ENCODE data around the gene RSBN1L.

The RSBN1L gene

DNA sequence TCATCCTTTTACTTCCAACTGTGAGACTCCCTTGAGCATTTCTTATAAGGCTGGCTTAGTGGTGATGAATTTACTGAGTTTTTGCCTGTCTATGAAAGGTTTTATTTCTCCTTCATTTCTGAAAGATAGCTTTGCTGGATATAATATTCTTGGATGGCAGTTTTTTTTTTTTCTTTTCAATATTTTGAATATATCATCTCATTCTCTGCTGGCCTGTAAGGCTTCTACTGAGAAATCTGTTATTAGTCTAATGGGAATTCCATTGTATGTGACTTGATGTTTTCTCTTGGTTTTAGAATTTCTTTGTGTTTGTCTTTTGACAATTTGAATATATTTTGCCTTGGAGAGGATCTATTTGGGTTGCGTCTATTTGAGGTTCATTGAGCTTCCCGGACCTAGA lies 124.7 kb downstream of the RSBN1L start:
- no peak for TF ChIP-seq FOXP2 (optimal IDR thresholded peaks at IDR 0.05; ENCODE audit: control extremely low read depth, extremely low read length, insufficient read depth)
- TF ChIP-seq EZH2 (IDR thresholded peaks at IDR 0.05), result no peak
- TF ChIP-seq POLR2AphosphoS5 (IDR thresholded peaks at IDR 0.05; ENCODE audit: borderline replicate concordance, low read depth, low read length), result no peak
- peaks cover 18% of the 10 kb centered on the region; the same call in 1 of the 2 replicates for H3K9me3 ChIP-seq (ENCODE audit: low read depth, low read length)
- H3K27ac ChIP-seq, result no peak overlapping the region
- DNase-seq (ENCODE audit: low read depth, low spot score), result no peak
- H3K4me3 ChIP-seq, result no peak overlapping the region
- H3K9ac ChIP-seq (ENCODE audit: insufficient read length), result no peak overlapping the region
- peaks cover 28% of the 10 kb centered on the region for H3K36me3 ChIP-seq (ENCODE audit: insufficient read depth, low read length)

DNA sequence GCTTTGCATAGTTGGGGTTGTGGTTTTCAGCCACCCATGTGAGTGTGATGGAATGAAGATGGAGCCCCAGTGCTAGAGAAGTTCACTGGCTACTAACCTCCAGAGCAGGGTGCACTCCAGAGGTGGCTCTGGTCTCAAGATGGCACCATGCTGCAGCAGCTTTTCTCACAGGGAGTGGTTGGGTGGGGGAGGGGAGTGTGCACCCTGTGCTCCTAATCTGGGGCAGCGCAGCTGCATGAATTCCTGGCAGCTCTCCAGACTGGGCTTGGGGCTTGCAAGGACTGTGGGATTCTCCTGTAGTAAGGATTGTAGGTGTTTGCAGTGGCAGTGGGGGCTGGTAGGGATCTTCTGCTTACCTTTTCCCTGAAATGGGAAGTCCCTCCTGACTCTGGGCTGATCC lies 126.0 kb downstream of the RSBN1L start:
- H3K9ac ChIP-seq (ENCODE audit: insufficient read length), result no peak overlapping the region
- H3K4me3 ChIP-seq, result no peak overlapping the region
- H3K36me3 ChIP-seq (ENCODE audit: insufficient read depth, low read length), result peaks cover 16% of the 10 kb centered on the region
- no peak overlapping the region for H3K27ac ChIP-seq
- DNase-seq (ENCODE audit: low read depth, low spot score), result no peak
- TF ChIP-seq POLR2AphosphoS5 (IDR thresholded peaks at IDR 0.05; ENCODE audit: borderline replicate concordance, low read depth, low read length), result no peak
- TF ChIP-seq FOXP2 (optimal IDR thresholded peaks at IDR 0.05; ENCODE audit: control extremely low read depth, extremely low read length, insufficient read depth), result no peak
- TF ChIP-seq EZH2 (IDR thresholded peaks at IDR 0.05), result no peak
- peaks cover 20% of the 10 kb centered on the region; the same call in 1 of the 2 replicates for H3K9me3 ChIP-seq (ENCODE audit: low read depth, low read length)

DNA sequence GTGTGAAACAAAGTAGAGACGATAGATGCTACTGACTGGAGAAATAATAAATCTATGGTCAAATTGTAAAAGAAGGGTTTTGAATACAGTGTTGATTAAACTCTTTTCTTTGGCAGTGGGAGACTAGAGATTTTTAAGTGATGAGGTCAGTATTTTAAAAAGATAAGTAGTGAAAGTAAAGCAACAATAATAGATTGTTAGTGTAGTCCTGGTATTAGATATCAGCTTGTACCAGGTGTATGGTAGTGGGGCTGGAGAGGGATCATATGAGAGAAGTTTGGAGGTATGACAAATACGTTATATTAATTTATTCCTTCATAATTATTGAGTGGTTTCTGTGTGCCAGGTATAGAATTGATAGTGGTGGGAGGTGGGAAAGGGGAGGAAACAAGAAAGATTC lies 127.5 kb downstream of the RSBN1L start:
- H3K9ac ChIP-seq (ENCODE audit: insufficient read length), result no peak overlapping the region
- H3K36me3 ChIP-seq (ENCODE audit: insufficient read depth, low read length), result peaks cover 14% of the 10 kb centered on the region
- DNase-seq (ENCODE audit: low read depth, low spot score), result no peak
- H3K27ac ChIP-seq, result no peak overlapping the region
- H3K9me3 ChIP-seq (ENCODE audit: low read depth, low read length), result peaks cover 20% of the 10 kb centered on the region; the same call in 1 of the 2 replicates
- no peak overlapping the region for H3K4me3 ChIP-seq
- no peak for TF ChIP-seq FOXP2 (optimal IDR thresholded peaks at IDR 0.05; ENCODE audit: control extremely low read depth, extremely low read length, insufficient read depth)
- no peak for TF ChIP-seq EZH2 (IDR thresholded peaks at IDR 0.05)
- no peak for TF ChIP-seq POLR2AphosphoS5 (IDR thresholded peaks at IDR 0.05; ENCODE audit: borderline replicate concordance, low read depth, low read length)

DNA sequence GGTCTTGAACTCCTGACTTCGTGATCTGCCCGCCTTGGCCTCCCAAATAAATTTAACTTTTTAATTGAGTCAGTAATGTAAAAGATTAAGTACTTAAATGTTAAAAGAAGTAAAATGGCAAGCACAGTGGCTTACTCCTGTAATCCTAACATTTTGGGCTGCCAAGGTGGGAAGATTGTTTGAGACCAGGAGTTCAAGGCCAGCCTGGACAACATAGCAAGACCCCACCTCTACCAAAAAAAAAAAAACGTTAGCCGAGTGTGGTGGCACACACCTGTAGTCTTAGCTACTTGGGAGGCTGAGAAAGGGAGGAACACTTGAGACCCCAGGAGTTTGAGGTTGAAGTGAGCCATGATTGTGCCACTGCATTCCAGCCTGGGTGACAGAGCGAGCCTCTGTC lies 128.4 kb downstream of the RSBN1L start:
- Histone ChIP-seq H3K27ac (no peak overlapping the region), H3K36me3 (ENCODE audit: insufficient read depth, low read length) (peaks cover 10% of the 10 kb centered on the region), H3K9ac (ENCODE audit: insufficient read length) (no peak overlapping the region), H3K4me3 (no peak overlapping the region), H3K9me3 (ENCODE audit: low read depth, low read length) (peaks cover 20% of the 10 kb centered on the region; the same call in 1 of the 2 replicates)
- no peak for TF ChIP-seq FOXP2 (optimal IDR thresholded peaks at IDR 0.05; ENCODE audit: control extremely low read depth, extremely low read length, insufficient read depth)
- no peak for TF ChIP-seq EZH2 (IDR thresholded peaks at IDR 0.05)
- no peak for TF ChIP-seq POLR2AphosphoS5 (IDR thresholded peaks at IDR 0.05; ENCODE audit: borderline replicate concordance, low read depth, low read length)
- no peak for DNase-seq (ENCODE audit: low read depth, low spot score)

DNA sequence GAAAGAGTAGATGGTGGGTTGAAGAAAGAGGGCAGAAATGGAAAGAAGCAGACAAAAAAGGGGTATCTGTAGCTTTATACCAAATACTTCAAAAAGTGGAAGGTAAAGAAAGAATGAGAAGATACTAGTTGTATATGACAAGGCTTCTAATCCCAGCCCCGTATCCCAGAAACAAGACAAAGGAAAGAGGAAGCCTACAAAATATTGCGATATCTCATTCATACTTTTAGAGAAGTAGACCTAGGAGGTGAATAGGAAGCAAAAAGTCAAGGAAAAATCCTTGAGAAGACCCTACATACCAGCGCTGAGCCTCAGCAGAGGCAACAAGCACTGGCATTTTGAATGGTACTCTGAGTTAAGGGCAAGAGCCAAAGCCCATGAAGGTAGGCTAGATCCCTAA lies 128.9 kb downstream of the RSBN1L start:
- Histone ChIP-seq H3K9ac (ENCODE audit: insufficient read length) (no peak overlapping the region), H3K9me3 (ENCODE audit: low read depth, low read length) (peaks cover 18% of the 10 kb centered on the region; the same call in 1 of the 2 replicates), H3K27ac (no peak overlapping the region), H3K36me3 (ENCODE audit: insufficient read depth, low read length) (peaks cover 9% of the 10 kb centered on the region; the same call in 1 of the 2 replicates), H3K4me3 (no peak overlapping the region)
- DNase-seq (ENCODE audit: low read depth, low spot score), result no peak
- TF ChIP-seq EZH2 (IDR thresholded peaks at IDR 0.05) (no peak), FOXP2 (optimal IDR thresholded peaks at IDR 0.05; ENCODE audit: control extremely low read depth, extremely low read length, insufficient read depth) (no peak), POLR2AphosphoS5 (IDR thresholded peaks at IDR 0.05; ENCODE audit: borderline replicate concordance, low read depth, low read length) (no peak)

DNA sequence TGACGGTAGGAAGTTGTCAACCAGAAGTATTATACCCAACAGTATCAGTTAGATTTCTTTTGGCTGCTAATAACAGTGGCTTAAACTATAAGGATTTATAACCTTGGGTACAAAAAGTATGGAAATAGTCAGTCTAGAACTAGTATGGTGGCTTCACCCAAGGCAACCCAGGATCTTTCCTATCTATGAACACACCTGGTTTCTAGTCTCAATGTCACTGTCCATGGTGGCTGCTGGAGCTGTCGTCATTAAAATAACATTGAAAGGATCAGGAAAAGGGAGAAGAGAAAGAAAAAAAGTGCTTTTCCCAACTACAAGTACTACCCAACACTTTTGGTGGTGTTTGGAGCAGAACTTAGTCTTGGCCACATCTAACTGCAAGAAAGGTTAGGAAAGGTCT lies 130.0 kb downstream of the RSBN1L start:
- no peak overlapping the region for H3K27ac ChIP-seq
- DNase-seq (ENCODE audit: low read depth, low spot score), result no peak
- H3K9ac ChIP-seq (ENCODE audit: insufficient read length), result no peak overlapping the region
- peaks cover 13% of the 10 kb centered on the region; the same call in 1 of the 2 replicates for H3K9me3 ChIP-seq (ENCODE audit: low read depth, low read length)
- H3K4me3 ChIP-seq, result no peak overlapping the region
- H3K36me3 ChIP-seq (ENCODE audit: insufficient read depth, low read length), result 0 out of 2 replicates have a peak, but pooled peaks cover 4% of the 10 kb centered on the region
- TF ChIP-seq EZH2 (IDR thresholded peaks at IDR 0.05), result no peak
- TF ChIP-seq FOXP2 (optimal IDR thresholded peaks at IDR 0.05; ENCODE audit: control extremely low read depth, extremely low read length, insufficient read depth), result no peak
- TF ChIP-seq POLR2AphosphoS5 (IDR thresholded peaks at IDR 0.05; ENCODE audit: borderline replicate concordance, low read depth, low read length), result no peak

DNA sequence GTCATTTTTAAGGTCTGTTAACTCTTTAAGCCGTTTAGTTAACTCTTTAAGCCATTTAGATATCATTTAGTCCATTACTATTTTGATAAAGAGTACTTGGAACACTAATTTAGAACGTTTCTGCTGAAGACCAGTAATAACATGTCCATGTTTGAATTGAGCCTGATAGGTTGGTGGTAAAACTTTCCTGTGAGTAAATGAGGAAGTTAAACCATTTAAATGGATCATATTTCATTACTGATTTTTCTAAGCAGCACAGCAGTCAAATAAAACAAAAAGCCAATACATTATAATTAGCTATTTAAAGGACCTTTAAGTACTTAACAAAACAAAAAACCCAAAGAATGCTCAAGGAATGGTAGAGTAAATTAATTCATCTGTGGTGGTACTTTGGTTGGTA lies 131.7 kb downstream of the RSBN1L start:
- no peak for DNase-seq (ENCODE audit: low read depth, low spot score)
- H3K4me3 ChIP-seq, result no peak overlapping the region
- H3K36me3 ChIP-seq (ENCODE audit: insufficient read depth, low read length), result 0 out of 2 replicates have a peak, but pooled peaks cover 4% of the 10 kb centered on the region
- peaks cover 13% of the 10 kb centered on the region; the same call in 1 of the 2 replicates for H3K9me3 ChIP-seq (ENCODE audit: low read depth, low read length)
- no peak overlapping the region for H3K27ac ChIP-seq
- TF ChIP-seq EZH2 (IDR thresholded peaks at IDR 0.05) (no peak), POLR2AphosphoS5 (IDR thresholded peaks at IDR 0.05; ENCODE audit: borderline replicate concordance, low read depth, low read length) (no peak), FOXP2 (optimal IDR thresholded peaks at IDR 0.05; ENCODE audit: control extremely low read depth, extremely low read length, insufficient read depth) (no peak)
- no peak overlapping the region for H3K9ac ChIP-seq (ENCODE audit: insufficient read length)

DNA sequence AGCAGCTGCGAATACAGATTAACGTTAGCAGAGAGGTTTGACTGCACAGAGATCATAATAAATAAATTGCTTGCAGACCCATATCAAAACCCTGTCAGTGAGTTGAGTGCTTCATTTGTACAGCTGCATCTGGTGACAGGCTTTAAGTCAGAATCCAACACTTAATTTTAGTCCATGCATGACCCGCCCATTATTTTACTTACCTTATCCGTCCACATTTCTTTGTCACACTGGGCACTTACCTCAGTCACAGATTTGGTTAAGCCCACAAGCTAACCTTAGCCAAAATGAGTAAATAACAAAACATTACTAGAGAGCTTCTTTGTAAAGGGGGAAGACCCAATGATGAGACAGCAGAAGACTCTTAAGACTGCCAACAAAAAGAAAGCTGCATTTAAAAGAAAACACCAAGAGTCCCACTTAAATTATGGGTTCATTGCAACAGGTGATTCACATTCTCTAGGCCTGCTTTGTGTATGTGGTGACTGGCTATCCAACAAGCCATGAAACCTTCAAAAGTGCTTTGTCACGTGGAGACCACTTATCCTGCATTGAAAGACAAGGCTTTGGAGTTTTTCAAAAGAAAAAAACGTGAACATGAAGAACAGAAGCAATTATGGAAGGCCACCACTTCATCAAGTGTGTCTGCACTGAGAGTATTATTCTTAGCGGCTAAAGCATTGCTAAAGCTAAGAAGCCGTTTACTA lies 134.5 kb downstream of the RSBN1L start:
- Histone ChIP-seq H3K9me3 (ENCODE audit: low read depth, low read length) (peaks cover 3% of the 10 kb centered on the region; the same call in 1 of the 2 replicates), H3K4me3 (no peak overlapping the region), H3K27ac (peak overlapping the region; percentile 5; the same call in 1 of the 2 replicates), H3K9ac (ENCODE audit: insufficient read length) (no peak overlapping the region), H3K36me3 (ENCODE audit: insufficient read depth, low read length) (0 out of 2 replicates have a peak, but pooled peaks cover 4% of the 10 kb centered on the region)
- TF ChIP-seq POLR2AphosphoS5 (IDR thresholded peaks at IDR 0.05; ENCODE audit: borderline replicate concordance, low read depth, low read length) (no peak), FOXP2 (optimal IDR thresholded peaks at IDR 0.05; ENCODE audit: control extremely low read depth, extremely low read length, insufficient read depth) (no peak), EZH2 (IDR thresholded peaks at IDR 0.05) (no peak)
- no peak for DNase-seq (ENCODE audit: low read depth, low spot score)

Measured in SK-N-MC (cell line).